Spleen (tissue), 7 donors: ENCODE results near the gene ZCCHC10.

Source experiments
- POLR2A ChIP-seq, 3 donors: fragments of 450-650 bp; IDR thresholded peaks; one replicate each; pipeline ENCODE4 v1.5.1; 2017; ENCODE audit warnings: antibody characterized with exemption in 3 of 3, mild to moderate bottlenecking in 1 of 3
- POLR2AphosphoS5 ChIP-seq, 3 donors: sonication (generic); formaldehyde crosslinking; IDR thresholded peaks; one replicate each; pipeline ENCODE4 v1.5.1; 2017; ENCODE audit warnings: antibody characterized with exemption in 3 of 3
- TF ChIP-seq, protein P1 (sequence below), 11 experiments: fragments of 200-600 bp in 7 of 11; fragments of 450-650 bp in 4 of 11; sonication (generic) in 4 of 11; IDR thresholded peaks in 8 of 11; conservative IDR thresholded peaks in 3 of 11; 1 replicate in 7 of 11; 2 replicates in 4 of 11; pipeline versions ENCODE4 v1.4.0 to v1.8.0; 2016 to 2021; ENCODE audit warnings: antibody characterized with exemption in 11 of 11, inconsistent platforms in 4 of 11, mild to moderate bottlenecking in 1 of 11
- donor health status: DM: no; HTN: no; CAD: no; lungs with moderate emphysema.
- donor health status: DM: no; HTN: no; CAD: no.
- donor health status: DM: no; HTN: no; CAD: no.

DNA sequence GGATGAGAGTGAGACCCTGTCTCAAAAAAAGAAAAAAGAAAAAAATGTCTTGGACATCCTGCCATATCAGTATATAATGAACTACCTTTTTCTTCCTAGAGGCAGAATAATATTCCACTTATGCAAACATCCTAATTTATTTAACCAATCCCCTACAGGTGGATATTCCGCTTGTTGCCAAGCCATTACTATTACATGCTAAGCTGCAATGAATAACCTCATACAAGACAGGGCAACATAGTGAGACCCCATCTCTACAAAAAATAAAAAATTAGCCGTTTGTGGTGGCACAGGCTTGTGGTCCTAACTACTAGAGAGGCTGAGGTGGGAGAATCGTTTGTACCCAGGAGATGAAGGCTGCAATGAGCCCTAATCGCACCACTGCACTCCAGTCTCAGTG lies 61.2 kb downstream of the ZCCHC10 start:
- TF ChIP-seq, protein P1, sequence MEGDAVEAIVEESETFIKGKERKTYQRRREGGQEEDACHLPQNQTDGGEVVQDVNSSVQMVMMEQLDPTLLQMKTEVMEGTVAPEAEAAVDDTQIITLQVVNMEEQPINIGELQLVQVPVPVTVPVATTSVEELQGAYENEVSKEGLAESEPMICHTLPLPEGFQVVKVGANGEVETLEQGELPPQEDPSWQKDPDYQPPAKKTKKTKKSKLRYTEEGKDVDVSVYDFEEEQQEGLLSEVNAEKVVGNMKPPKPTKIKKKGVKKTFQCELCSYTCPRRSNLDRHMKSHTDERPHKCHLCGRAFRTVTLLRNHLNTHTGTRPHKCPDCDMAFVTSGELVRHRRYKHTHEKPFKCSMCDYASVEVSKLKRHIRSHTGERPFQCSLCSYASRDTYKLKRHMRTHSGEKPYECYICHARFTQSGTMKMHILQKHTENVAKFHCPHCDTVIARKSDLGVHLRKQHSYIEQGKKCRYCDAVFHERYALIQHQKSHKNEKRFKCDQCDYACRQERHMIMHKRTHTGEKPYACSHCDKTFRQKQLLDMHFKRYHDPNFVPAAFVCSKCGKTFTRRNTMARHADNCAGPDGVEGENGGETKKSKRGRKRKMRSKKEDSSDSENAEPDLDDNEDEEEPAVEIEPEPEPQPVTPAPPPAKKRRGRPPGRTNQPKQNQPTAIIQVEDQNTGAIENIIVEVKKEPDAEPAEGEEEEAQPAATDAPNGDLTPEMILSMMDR (IDR thresholded peaks at IDR 0.05 in 8 of 11, conservative IDR thresholded peaks at IDR 0.05 in 3 of 11) = no peak
- TF ChIP-seq POLR2A (IDR thresholded peaks at IDR 0.05) (no peak), POLR2AphosphoS5 (IDR thresholded peaks at IDR 0.05) (no peak)
